ENCODE measurements around the gene EFHC1. TPM values are rescaled to one million over a fixed set of nuclear protein-coding genes. Genes with fewer than 3 reads are reported as not detected.
"Not testable (repeated sequence)": the region's sequence is repeated elsewhere in the genome, so short reads cannot be mapped to it uniquely, and the experiment has no call there.

The EFHC1 gene, protein sequence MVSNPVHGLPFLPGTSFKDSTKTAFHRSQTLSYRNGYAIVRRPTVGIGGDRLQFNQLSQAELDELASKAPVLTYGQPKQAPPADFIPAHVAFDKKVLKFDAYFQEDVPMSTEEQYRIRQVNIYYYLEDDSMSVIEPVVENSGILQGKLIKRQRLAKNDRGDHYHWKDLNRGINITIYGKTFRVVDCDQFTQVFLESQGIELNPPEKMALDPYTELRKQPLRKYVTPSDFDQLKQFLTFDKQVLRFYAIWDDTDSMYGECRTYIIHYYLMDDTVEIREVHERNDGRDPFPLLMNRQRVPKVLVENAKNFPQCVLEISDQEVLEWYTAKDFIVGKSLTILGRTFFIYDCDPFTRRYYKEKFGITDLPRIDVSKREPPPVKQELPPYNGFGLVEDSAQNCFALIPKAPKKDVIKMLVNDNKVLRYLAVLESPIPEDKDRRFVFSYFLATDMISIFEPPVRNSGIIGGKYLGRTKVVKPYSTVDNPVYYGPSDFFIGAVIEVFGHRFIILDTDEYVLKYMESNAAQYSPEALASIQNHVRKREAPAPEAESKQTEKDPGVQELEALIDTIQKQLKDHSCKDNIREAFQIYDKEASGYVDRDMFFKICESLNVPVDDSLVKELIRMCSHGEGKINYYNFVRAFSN
- polyA plus RNA-seq (ENCODE audit: insufficient read length in 10 of 10): 10 to 100 TPM; 14.1 to 36.4 (median 21.2) TPM
- long read RNA-seq, donor 1, partial matches to known transcripts: 0 of 2 reads
- long read RNA-seq, donor 1, other reads (novel, unspliced or antisense): 0 of 2 reads
- long read RNA-seq, donor 2: 0 reads
- long read RNA-seq, donor 3, full-length matches to known transcripts: 1 of 1 reads
- long read RNA-seq, donor 3, partial matches to known transcripts: 0 of 1 reads
- long read RNA-seq, donor 3, other reads (novel, unspliced or antisense): 0 of 1 reads
- long read RNA-seq, donor 4, full-length matches to known transcripts: 3 of 3 reads
- long read RNA-seq, donor 4, partial matches to known transcripts: 0 of 3 reads
- long read RNA-seq, donor 4, other reads (novel, unspliced or antisense): 0 of 3 reads
- long read RNA-seq, donor 5, partial matches to known transcripts: 5 of 5 reads
- long read RNA-seq, donor 5, other reads (novel, unspliced or antisense): 0 of 5 reads
- long read RNA-seq, donor 6, full-length matches to known transcripts: 2 of 2 reads
- long read RNA-seq, donor 6, partial matches to known transcripts: 0 of 2 reads
- long read RNA-seq, donor 6, other reads (novel, unspliced or antisense): 0 of 2 reads
- long read RNA-seq, donor 7, full-length matches to known transcripts: 1 of 1 reads
- long read RNA-seq, donor 7, partial matches to known transcripts: 0 of 1 reads
- long read RNA-seq, donor 7, other reads (novel, unspliced or antisense): 0 of 1 reads
- long read RNA-seq, donor 8, full-length matches to known transcripts: 5 of 20 reads
- long read RNA-seq, donor 8, partial matches to known transcripts: 15 of 20 reads
- long read RNA-seq, donor 8, other reads (novel, unspliced or antisense): 0 of 20 reads
- long read RNA-seq, donor 9, partial matches to known transcripts: 0 of 1 reads
- long read RNA-seq, donor 9, other reads (novel, unspliced or antisense): 0 of 1 reads

DNA sequence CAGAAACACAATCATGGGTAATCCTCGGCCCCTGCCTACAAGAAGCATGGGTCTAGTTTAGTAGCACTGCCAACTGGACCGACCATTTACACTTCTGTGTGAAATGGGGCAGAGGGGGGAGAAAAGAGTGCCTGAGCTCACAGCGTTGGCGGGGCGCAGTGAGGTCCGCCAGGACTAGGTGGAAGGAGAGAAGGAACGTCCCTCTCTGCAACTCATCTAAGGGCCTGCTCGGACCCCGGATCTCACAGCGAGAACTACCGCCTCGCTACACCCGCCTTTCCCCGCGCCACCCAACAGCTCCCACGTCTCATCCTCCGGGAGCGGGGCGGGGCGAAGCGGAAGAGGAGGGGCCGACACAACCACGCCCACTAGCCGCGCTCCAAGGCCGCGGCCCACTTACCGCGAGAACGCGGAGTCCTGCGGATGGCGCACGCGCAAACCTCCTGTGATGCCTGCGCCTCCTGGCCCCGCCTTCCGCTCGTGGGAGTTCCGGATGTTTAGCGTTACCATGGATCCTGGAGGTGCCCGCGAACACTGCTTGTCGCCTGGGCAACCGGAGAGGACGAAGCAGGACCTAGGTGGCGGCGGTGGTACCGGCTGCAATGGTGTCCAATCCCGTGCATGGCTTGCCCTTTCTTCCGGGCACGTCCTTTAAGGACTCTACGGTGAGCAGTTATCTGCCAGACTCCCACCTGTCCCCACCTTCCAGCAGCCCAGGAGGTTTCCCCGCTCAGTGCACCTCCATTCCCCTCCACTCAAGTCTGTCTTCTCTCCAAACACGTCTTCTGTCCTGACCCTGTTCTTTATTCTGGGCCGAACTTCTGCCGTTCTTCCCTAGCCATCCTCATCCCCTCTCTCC lies at the start of gene EFHC1:
EFHC1 (plus strand) TSS at position 534 of the 859 bp plus-strand sequence; CDS start at position 603, 69 bp downstream.
- peak; percentile 97 to 99 (median 98) for DNase-seq

DNA sequence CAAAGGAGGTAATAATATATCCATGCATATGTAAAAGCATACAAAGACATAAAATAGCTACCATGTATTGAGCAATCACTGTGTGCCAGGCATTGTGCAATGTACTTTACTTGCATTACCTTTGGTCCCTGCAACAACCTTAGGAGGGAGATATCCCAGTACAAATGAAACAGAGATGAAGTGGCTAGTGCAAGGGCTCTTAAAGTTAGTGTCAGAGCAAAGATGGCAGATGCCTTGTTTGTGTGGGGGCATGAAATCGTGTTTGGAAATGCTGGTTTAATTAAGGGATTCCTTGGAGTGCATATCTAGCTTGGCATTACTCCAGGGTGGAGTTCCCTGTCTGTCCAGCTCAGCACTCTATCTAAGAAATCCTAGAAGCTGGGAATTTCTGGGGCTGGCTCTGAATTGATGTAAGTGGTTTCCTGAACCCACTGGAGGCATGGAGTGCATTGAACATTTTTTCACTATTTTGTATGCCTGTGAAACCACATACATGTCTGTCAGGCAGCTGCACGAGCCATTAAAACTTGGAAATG lies 48.4 kb upstream of the EFHC1 start:
- DNase-seq: peak in 1 of 3 donors; percentile 39

DNA sequence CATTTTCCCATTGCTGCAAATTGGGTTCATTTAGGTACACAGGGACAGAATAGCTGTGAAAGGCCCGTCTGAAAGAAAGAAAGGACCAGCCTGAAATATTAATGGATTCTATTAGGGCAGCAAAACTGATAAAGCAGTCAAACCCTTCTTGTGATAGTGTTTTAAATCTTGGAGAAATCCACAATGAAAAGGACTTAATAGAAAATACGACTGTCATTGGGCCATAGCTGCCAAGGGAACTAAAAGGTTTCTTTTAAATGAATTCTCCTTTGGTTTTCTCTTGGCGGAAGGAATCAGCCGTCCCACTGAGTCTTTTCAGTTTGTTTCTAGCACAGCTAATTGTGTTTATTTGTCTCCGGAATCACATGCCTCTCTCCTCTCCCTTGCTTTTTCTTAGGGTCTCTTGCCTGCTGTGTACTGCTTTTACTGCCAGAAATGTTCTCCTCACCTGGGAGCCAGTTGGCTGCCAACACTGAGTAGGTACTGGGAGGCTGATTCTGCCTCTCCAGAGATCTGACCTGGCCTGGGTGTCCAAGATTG lies 46.9 kb upstream of the EFHC1 start:
- no peak for DNase-seq

- DNase-seq: no peak
Observed at GRCh38 chr6:52374247-52374646, 45.9 kb upstream of the EFHC1 start.

DNA sequence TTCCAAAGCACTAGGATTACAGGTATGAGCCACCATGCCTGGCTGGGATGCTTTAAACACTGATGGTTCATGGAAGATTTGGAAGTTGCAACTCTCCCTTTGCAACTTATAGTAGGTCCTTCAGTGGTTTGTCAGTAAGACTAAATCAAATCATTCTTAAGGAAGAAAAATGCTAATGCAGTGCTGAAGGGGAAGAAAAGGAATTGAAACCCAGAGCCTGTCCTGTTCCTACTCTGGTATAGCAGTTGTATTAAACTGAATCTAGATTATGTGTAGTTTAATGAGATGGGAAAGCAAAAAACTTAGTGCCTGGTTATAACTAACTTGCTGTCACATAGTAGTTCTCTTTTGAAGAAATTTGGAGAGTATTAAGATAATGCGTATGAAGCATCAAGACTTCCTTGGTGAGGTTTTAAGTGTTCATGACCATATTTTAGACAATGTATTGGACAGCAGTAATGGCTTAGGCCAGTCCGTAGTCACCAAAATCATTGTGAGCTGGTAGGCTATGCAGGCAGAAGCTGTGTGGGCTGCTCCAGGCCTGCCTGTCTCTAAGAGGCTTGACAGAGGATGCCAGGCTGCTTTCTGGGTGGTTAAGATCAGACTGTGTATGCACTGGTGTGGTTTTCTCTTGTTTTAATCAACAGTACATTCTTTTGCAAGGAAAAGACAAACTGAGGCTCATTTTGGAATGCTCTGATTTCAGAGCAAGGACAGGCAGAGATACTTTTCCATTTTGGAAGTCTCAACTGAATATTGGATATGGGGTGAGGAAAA lies 44.2 kb upstream of the EFHC1 start:
- DNase-seq: no peak

- DNase-seq: no peak
Observed at GRCh38 chr6:52376763-52377162, 43.4 kb upstream of the EFHC1 start.

- DNase-seq: no peak
Observed at GRCh38 chr6:52377538-52378221, 42.5 kb upstream of the EFHC1 start.

GRCh38 chr6:52381249-52381648 lies 38.9 kb upstream of the EFHC1 start:
- DNase-seq: no peak

- DNase-seq: no peak
Observed at GRCh38 chr6:52384145-52384766, 35.9 kb upstream of the EFHC1 start.

- no peak for DNase-seq
Observed at GRCh38 chr6:52385074-52385473, 35.1 kb upstream of the EFHC1 start.

GRCh38 chr6:52388119-52388518 lies 32.0 kb upstream of the EFHC1 start:
- not testable (repeated sequence) for DNase-seq

DNA sequence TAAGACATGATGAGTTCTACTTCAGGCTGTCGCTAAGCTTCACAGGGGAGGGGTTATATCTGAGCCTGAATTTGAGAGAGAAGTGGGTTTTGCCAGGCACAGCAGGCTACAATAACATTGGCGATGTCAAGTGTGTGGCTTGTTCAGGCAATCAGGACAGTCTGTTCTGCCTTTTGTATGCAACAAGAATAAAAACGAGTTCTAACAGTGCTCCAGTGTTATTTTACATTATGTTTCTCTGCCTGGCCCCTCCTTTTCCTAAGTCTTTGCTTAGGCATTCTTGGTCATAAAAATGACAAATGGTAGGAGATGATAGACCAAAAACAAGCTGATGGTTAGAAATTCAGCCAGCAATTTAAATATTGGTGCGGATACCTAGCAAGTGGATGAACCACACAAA lies 31.4 kb upstream of the EFHC1 start:
- no peak for DNase-seq

GRCh38 chr6:52389264-52389625 lies 30.9 kb upstream of the EFHC1 start:
- DNase-seq: no peak

DNA sequence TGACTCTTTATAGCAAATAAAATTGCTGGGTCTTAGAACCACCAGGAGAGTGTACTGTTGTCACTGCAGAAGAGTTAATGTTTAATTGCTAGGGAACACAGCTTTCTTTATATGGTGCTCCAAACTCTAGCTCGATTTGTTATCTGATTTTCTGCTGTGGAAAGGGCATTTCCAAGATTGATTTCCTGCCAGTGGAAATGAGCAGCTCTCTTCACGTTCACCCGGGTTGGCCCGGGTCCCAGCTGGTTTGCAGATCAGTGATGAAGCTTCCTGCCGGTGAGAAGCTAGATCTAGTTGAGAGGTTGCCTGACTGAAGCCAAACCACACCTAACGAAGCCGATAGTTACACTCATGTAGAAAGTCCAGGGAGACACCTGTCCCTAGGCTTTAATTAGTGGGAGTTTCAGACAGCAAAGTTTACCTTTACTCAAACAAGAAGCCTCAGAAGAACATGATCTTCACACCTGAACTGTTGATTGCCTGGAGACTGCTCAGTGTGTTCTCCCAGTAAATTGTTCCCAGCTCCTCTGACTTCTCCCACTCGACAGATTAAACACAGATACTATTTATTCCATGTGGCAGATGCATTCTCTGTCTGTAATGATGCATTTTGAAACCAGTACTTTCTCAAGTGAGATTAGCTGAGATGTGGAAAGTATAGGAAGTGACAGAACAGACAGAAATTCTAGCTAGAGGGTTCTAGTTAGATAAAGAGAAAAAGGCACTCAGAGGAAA lies 30.3 kb upstream of the EFHC1 start:
- DNase-seq: no peak

DNA sequence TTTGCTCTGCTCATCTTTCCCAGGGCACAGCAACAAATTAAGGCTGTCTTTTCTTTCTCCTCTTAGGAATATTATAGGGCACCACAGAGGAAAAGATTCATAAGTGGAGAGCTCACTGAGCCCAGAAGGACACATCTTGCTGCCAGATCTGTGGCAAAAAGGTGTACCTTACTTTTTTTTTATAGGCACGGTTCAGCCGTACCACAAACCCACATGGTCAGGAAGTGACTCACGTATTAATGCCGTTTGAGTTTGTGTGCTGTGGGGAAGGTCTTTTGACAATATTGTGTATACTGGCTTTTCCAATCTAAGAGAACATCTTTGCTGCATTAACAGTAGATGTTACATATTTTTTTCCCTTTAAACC lies 29.8 kb upstream of the EFHC1 start:
- DNase-seq: peak in 1 of 3 donors; percentile 20

- no peak for DNase-seq
Observed at GRCh38 chr6:52391599-52391998, 28.5 kb upstream of the EFHC1 start.

DNA sequence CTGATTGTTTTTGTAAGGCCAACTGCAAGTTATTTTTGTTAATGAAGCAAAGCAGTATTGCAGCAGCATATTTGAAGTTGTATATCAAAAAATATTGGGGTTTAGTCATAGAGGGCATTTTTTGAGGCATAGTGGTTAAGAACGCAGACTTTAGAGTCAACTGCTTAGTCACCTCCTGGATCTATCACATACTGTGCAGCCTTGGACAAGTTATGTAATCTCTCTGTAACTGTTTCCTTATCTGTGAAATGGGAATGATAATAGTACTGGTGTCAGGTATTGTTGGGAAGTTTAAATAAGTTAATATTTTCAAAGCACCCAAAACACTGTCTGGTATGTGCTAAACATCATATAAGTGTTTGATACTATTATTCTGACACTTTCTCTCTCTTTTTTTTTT lies 27.2 kb upstream of the EFHC1 start:
- DNase-seq: peak in 1 of 3 donors; percentile 17

Measured in muscle of back (tissue), 13 donors.